ENCODE data around the gene KRT35.

DNA sequence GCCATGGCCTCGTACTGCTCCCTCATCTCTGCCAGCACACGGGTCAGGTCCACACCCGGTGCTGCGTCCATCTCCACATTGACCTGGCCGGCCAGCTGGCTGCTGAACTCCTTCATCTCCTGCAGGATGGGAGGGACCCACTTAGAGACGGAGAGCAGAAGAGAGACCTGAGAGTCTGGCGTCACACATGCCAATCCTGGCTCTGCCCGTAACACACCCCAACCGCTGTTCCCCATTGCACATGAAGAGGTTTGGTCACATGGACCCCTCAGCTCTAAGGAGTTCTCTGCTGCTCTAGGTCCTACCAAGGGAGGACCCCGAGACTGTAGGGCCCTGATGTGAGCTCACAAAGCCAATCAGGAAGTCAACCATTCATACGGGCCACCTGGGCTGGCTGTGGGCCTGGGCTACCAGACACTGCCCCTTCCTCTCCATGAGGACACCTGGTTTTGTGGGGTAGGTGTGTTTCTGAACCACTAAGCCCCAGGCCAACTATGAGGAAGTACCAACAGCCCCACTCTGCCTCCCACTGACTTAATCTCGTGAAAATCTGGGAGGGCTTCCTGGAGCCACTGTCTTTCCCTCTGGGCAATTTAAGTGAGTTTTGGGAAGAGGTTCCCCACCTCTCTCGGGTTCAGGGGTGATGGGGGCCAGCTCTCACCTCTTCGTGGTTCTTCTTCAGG, 35.3 kb upstream of the KRT35 start:
- TF ChIP-seq, protein P1, sequence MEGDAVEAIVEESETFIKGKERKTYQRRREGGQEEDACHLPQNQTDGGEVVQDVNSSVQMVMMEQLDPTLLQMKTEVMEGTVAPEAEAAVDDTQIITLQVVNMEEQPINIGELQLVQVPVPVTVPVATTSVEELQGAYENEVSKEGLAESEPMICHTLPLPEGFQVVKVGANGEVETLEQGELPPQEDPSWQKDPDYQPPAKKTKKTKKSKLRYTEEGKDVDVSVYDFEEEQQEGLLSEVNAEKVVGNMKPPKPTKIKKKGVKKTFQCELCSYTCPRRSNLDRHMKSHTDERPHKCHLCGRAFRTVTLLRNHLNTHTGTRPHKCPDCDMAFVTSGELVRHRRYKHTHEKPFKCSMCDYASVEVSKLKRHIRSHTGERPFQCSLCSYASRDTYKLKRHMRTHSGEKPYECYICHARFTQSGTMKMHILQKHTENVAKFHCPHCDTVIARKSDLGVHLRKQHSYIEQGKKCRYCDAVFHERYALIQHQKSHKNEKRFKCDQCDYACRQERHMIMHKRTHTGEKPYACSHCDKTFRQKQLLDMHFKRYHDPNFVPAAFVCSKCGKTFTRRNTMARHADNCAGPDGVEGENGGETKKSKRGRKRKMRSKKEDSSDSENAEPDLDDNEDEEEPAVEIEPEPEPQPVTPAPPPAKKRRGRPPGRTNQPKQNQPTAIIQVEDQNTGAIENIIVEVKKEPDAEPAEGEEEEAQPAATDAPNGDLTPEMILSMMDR (IDR thresholded peaks at IDR 0.05; ENCODE audit: low read depth, low read length), result no peak
- no peak for TF ChIP-seq POLR2A (IDR thresholded peaks at IDR 0.05; ENCODE audit: extremely low read depth, insufficient read length)

Measured in NB4 (cell line).